Glutamatergic neuron (in vitro differentiated cells): Measurements from ENCODE around the gene COMMD1. TPM values are rescaled to one million over a fixed set of nuclear protein-coding genes. Genes with fewer than 3 reads are reported as not detected.

Experiments used
- DNase-seq: peaks from one replicate; pipeline ENCODE4 v3.0.0; 2022
- H3K27ac Mint-ChIP-seq: one replicate; pipeline ENCODE4 v1.8.0; 2020; ENCODE audit warnings: mild to moderate bottlenecking, mixed read lengths, inconsistent platforms; ENCODE audit not compliant: unreplicated experiment
- H3K27me3 Mint-ChIP-seq: one replicate; pipeline ENCODE4 v1.8.0; 2020; ENCODE audit warnings: mild to moderate bottlenecking, moderate library complexity, mixed read lengths, inconsistent platforms; ENCODE audit not compliant: unreplicated experiment
- H3K36me3 Mint-ChIP-seq: one replicate; pipeline ENCODE4 v1.8.0; 2020; ENCODE audit warnings: mild to moderate bottlenecking, mixed read lengths, inconsistent platforms; ENCODE audit not compliant: unreplicated experiment
- H3K4me1 Mint-ChIP-seq: one replicate; pipeline ENCODE4 v1.8.0; 2020; ENCODE audit warnings: mild to moderate bottlenecking, low read depth, mixed read lengths, inconsistent platforms; ENCODE audit not compliant: unreplicated experiment
- H3K4me3 Mint-ChIP-seq: one replicate; pipeline ENCODE4 v1.8.0; 2020; ENCODE audit warnings: mild to moderate bottlenecking, mixed read lengths, inconsistent platforms; ENCODE audit not compliant: unreplicated experiment
- H3K9me3 Mint-ChIP-seq: one replicate; pipeline ENCODE4 v1.8.0; 2020; ENCODE audit warnings: mild to moderate bottlenecking, moderate library complexity, mixed read lengths, inconsistent platforms; ENCODE audit not compliant: unreplicated experiment
- CTCF ChIP-seq: fragments of 200-600 bp; sonication (generic); IDR thresholded peaks from one replicate; pipeline ENCODE4 v1.5.0; 2021; ENCODE audit not compliant: partially characterized antibody, unreplicated experiment
- total RNA-seq: library from RNA; stranded (reverse); fragmentation: NEBNext Ultra II Directional; extraction: Animal tissue kit (Norgen Biotek cat#: 25700); gene quantifications from one replicate; pipeline ENCODE4 v1.2.1, GENCODE V29; 2021; ENCODE audit not compliant: unreplicated experiment

Gene COMMD1
- total RNA-seq, 1 donor from 2014 or later, result 48.2 TPM

- Mint-ChIP-seq H3K27ac (no peak overlapping the region), H3K4me1 (peaks cover 14% of the 10 kb centered on the region), H3K9me3 (peaks cover 1% of the 10 kb centered on the region), H3K4me3 (no peak overlapping the region), H3K36me3 (no peaks in the 10 kb centered on the region), H3K27me3 (peaks cover 2% of the 10 kb centered on the region)
- no peak for TF ChIP-seq CTCF
- no peak for DNase-seq
Measured at GRCh38 chr2:62178741-62179271, 273.3 kb downstream of the COMMD1 start.

GRCh38 chr2:62180975-62181374 lies 275.5 kb downstream of the COMMD1 start:
- Mint-ChIP-seq H3K27me3 (peaks cover 2% of the 10 kb centered on the region), H3K36me3 (no peaks in the 10 kb centered on the region), H3K27ac (no peak overlapping the region), H3K4me1 (peaks cover 14% of the 10 kb centered on the region), H3K9me3 (peaks cover 1% of the 10 kb centered on the region), H3K4me3 (no peak overlapping the region)
- no peak for DNase-seq
- TF ChIP-seq CTCF, result no peak

GRCh38 chr2:62181843-62182242 lies 276.4 kb downstream of the COMMD1 start:
- DNase-seq, result no peak
- Mint-ChIP-seq H3K27ac (peak overlapping the region; percentile 87), H3K36me3 (no peaks in the 10 kb centered on the region), H3K4me1 (peaks cover 12% of the 10 kb centered on the region), H3K9me3 (peaks cover 1% of the 10 kb centered on the region), H3K4me3 (peak overlapping the region; percentile 47), H3K27me3 (peaks cover 2% of the 10 kb centered on the region)
- TF ChIP-seq CTCF, result no peak

GRCh38 chr2:62184512-62185230 lies 279.2 kb downstream of the COMMD1 start:
- TF ChIP-seq CTCF, result no peak
- Mint-ChIP-seq H3K4me3 (no peak overlapping the region), H3K27ac (no peak overlapping the region), H3K4me1 (peaks cover 12% of the 10 kb centered on the region), H3K36me3 (no peaks in the 10 kb centered on the region), H3K9me3 (peaks cover 1% of the 10 kb centered on the region), H3K27me3 (peaks cover 5% of the 10 kb centered on the region)
- no peak for DNase-seq

Other genes starting within 250 kb of the COMMD1 start
- 13.4 TPM for gene FAM161A, start 51.6 kb upstream of the COMMD1 start, total RNA-seq
- 146 TPM for gene CCT4, start 17.0 kb upstream of the COMMD1 start, total RNA-seq